HG03457 (cell line): ENCODE measurements around the gene ALDH8A1.

Experiments used
- ATAC-seq: cut with Tn5 transposase; IDR thresholded peaks from one replicate; pipeline ENCODE4 v1.9.1; 2021; ENCODE audit warnings: moderate number of reproducible peaks; ENCODE audit not compliant: unreplicated experiment

ALDH8A1 gene

GRCh38 chr6:134951494-134952263 lies 1.8 kb upstream of the ALDH8A1 start:
- ATAC-seq: no peak

DNA sequence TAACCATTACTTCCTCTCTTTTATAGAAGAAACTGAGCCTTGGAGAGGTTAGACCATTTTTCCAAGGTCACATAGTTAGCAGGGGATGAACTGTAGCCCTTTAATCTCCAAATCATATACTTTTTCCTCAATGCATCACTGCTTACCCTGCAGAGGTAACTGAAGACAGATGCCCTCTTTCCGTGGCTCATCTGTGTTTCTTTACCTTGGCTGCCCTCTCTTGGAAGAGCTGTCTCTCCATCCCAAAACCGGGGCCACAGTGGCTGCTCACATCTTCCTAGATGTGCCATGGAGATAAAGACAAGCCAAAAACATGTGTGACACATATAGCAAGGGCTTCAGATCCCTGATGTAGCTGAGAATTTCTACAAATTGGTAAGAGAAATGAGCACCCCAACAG lies 581 bp upstream of the ALDH8A1 start:
- no peak for ATAC-seq

DNA sequence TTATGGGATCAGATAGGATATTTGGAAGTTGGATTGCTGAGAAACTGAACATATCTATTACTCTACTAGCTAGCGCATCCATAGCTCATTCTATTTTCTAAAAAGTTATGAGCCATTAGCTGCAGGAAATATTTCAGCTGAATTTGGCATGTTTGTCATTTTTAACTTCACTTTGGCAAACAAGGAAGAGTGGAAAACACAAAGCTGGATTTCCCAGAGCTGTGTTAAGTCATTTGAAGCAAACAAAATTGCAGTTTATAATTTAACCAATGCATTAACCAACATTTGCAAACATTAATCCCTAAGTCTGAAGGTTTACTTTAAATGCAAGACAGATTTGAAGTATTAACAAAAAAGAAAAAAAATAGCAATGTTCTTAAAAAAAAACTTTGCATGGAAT lies 1.2 kb downstream of the ALDH8A1 start:
- ATAC-seq: no peak

GRCh38 chr6:134948142-134948541 lies 1.8 kb downstream of the ALDH8A1 start:
- ATAC-seq: no peak

DNA sequence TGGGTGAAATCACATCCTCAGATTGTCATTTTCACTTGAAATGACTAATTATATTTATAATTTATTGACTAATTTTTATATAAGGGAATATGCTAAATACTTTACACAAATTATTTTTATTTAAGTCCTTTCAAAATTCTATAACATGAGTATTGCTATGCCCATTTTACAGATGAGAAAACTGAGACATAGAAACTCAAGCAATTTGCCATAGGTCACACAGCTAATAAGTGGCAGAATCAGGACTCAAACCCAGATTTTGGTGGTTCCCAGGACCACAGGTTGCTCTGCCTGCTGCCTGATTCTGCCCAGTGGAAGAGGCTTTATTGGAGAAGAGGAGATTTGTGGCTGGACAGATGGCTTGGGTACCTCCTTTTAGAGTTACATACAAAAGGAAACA lies 4.9 kb downstream of the ALDH8A1 start:
- no peak for ATAC-seq

DNA sequence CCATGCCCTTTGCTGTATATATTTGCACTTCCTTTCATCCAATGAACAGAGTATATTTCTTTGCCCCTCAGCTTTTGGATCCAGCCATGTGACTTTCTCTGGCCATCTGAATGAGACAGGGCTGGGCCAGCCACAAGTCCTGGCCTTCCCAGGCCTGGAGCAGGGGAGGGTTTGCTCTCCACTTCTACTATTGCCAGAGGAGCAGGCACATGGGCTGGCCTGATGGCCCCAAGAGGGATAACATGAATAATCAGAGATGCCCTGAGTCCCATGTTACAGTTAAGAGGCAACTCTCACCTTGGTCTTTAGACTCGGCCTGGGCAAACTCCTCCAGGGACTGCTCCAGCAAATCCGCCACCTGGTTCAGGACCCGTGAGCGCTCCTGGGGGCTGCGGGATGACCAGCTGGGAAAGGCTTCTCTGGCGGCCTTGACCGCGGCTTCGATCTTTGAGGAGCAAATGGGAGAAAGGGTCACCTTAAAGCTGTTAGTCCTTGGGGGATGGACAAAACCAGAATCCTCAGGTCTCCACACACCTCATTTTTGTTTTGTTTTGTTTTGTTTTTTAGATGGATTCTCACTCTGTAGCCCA lies 6.3 kb downstream of the ALDH8A1 start:
- ATAC-seq: no peak

GRCh38 chr6:134938896-134939295 lies 11.0 kb downstream of the ALDH8A1 start:
- ATAC-seq: no peak

GRCh38 chr6:134937426-134937825 lies 12.5 kb downstream of the ALDH8A1 start:
- ATAC-seq: no peak

GRCh38 chr6:134936931-134937330 lies 13.0 kb downstream of the ALDH8A1 start:
- no peak for ATAC-seq

DNA sequence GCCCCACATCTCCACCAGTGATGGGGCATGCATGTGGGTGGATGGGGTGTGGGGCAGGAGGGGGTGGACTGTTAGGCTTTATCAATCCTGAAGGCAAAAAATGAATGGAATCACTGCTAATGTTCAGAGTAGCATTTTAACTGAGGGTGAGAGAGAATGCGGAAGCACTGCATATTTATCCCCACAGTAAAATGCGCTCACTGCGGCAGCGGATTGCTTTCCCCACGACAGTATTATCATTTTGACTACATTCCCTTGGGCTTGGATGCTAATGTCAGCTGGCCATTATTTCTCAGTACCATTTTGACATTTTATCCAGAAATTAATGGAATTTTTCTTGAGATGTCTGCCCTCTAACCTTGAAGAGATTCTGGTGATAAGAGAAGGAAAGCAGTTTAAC lies 13.4 kb downstream of the ALDH8A1 start:
- no peak for ATAC-seq

DNA sequence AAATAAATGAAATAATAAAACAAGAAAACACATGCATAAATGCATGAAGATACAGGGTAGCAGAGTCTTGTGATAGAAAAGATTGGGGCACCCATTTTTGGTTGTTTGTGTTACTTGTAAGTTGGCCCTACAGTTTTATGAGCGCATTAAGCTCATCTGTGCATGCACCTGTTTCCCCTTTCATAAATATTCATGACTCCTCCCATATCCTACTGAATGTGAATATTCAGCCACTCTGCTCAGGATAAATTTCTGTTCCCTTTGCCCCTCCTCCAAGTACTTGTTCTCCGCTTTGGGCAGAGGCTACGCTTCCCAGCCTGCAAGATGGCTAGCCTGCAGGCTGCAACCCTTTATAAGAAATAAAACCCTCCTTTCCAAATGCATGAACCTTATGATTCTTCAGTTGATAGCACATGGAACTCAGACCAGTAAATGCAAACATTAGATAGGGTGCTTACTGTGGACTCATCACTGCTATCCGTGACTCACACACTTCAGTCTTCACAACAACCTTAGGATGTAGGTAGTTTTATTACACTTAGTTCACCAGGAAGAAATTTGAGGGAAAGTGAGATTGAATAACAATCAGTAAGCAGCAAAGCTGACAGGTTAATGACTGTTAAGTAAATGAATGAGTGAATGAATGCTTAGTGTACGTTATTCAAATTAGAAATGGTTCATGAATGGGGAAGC lies 15.0 kb downstream of the ALDH8A1 start:
- no peak for ATAC-seq

DNA sequence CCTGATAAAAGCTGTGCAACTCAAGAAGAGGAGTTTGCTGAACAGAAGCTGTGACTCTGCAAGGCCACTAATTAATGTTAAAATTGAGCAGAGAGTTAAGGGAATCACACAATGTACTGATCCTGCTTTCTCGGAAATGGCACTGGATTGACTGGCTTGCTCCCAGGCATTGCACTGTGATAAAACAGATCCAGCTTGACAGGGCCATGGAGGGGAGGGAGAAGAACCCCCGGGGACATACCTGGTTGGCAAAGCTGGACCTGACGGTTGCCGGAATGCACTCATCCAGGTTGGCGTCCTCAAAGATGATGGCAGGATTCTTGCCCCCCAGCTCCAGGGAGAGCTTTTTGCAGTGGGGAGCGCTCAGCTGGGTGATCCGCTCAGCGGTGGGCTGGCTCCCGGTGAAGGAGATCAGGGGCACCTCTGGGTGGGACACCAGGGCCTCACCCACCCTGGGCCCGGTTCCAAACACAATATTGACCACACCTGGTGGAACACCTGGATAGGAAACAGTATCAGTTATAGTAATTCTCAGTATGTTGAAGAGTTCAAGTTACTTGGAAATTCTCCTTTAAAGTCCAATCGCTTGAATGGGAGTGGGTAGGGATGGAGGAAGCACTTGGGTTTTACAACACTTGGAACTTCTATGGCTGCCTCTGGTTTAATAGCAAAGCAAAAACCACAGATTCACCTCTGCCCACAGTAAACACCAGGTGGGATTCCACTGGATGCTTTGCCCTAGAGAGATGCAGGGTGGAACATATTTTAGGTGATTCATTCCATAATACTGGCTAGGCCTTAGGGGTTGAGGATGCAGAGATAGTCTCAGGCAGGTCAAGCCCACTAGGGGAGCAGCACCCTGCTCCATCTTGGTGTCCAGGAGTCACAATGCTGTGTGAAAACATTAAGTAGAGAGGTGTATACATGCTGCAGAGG lies 17.1 kb downstream of the ALDH8A1 start:
- ATAC-seq: no peak

GRCh38 chr6:134932098-134932497 lies 17.8 kb downstream of the ALDH8A1 start:
- ATAC-seq: no peak

GRCh38 chr6:134930463-134930862 lies 19.4 kb downstream of the ALDH8A1 start:
- ATAC-seq: no peak

- no peak for ATAC-seq
Measured at GRCh38 chr6:134928151-134928900, 21.6 kb downstream of the ALDH8A1 start.

GRCh38 chr6:134925800-134926199 lies 24.1 kb downstream of the ALDH8A1 start:
- ATAC-seq: no peak

DNA sequence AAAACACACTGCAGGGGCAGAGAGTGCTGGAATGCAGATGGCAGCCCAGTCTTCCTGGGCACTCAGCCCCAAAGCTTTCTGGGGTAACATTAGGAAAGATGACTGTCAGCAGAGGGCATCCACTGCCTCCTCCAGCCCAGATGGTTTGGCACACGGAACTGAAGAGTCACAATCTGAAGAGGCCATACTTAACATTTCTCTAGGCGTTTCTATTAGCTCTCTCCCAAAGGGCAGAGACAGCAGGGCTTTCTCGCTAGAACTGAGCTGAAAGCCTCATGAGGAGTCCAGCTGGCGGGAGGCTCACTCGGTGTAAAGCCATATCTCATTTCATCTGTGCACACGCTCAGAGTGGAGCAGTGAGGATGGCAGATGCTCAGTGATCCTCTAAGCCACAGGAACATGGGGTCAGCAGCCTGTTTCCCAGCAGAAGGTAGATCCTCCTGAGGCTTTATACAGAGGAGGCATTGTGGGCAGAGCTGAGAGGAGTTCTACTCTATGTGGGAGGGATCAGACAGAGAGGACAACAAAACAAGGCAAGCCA lies 28.1 kb downstream of the ALDH8A1 start:
- ATAC-seq: no peak

GRCh38 chr6:134921276-134921675 lies 28.6 kb downstream of the ALDH8A1 start:
- no peak for ATAC-seq

DNA sequence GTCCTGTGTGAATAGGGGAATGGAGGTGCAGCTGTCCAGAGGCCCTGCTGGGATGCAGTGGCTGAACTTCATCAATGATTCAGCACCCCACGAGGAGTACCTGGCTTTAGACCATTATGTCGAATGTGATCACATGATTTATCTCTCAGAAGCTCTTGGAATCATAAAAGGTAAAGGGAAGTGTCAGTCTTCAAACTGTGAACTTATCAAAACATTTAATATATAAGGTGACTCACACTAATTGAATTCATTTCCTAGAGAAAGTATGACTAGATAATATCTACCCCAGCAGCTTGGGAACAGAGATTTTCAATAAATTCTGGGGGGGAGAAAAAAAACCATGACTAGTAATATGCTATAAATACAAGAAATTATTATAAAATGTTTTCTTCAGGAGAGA lies 29.5 kb downstream of the ALDH8A1 start:
- ATAC-seq: no peak

DNA sequence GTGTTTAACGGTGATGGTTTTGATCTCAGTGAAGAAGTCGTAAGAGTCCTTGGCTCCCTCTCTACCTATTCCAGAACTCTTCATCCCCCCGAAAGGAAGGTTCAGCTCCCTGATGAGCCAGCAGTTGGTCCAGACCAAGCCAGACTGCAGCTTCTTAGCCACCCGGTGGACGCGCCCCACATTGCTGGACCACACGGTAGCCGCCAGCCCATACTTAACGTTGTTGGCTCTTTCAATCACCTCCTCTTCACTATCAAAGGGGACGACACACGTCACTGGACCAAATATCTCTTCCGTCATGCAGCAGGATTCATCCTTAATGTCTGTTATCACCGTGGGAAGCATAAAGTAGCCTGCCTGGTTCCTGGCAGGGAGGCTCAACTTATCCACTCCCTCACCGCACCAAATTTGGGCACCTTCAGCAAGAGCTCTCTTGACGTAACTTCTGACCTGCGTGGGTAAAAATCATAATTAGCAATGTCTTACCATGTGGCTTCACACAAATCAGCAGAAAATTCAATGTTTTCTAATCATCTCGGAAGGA lies 31.4 kb downstream of the ALDH8A1 start:
- no peak for ATAC-seq
